Activated CD8-positive, alpha-beta memory T cell treated with anti-CD3 and anti-CD28 coated beads for 48 hours (primary cell): ENCODE measurements around the gene RAB38.

Source experiments
- DNase-seq, 3 experiments: peaks; one replicate each; pipeline ENCODE4 v3.0.0-alpha.2; 2020; ENCODE audit warnings: low read depth in 2 of 3, low spot score in 2 of 3

Gene RAB38

DNA sequence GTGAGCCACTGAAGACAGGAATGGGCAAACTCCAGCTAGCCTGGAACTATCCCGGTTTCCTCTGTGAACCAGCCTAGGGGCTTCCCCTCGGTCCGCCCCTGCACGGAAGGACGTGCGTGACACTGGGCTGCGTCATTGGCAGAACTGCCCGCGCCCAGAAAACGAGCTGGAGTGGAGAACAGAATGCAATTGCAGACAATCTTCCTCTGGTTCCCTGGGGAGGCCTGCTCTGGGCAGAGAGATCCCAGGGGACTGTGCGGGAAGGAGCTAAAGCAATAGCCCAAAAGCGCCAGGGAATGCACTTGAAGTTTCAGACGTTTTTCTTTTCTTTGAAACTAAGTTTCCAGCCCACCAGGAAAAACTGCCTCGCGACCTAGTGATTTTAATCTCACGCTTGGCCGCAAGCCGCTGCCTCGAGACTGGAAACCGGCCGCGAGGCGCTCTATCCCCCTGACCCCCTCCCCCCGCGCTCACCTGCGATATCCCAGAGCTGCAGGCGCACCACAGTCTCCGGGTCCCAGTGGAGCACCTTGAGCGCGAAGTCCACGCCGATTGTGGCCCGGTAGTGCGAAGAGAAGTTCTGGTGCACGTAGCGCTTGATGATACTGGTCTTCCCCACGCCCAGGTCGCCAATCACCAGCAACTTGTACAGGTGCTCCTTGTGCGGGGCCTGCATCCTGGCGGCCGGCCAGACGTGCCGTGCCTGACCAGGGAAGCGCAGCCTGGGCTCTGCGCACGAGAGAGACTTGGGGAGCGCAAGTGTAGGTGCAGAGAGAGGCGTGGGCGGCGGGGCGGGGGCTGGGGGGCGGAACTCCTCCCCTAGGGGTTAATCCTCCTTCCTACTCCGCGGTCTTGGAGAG, at the start of gene RAB38:
RAB38 (minus strand) TSS at position 735 of the 860 bp plus-strand sequence; CDS start at position 676, 59 bp downstream.
- peak; percentile 35 to 44 (median 43) for DNase-seq

DNA sequence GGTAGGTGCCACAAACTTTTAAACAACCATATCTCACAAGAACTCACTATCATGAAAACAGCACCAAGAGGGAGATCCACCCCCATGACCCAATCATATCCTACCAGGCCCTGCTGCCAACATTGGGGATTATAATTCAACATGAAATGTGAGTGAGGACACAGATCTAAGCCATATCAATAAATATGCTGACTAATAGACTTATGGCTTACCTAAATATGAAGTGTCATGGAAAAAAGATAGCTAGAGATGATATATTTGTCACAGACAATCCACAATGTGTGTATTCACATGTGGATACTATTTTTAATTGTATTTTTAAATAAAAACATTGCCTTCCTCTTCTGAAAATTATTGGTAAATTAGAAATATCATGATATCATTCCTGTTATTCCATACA, 38.2 kb upstream of the RAB38 start:
- DNase-seq = no peak

DNA sequence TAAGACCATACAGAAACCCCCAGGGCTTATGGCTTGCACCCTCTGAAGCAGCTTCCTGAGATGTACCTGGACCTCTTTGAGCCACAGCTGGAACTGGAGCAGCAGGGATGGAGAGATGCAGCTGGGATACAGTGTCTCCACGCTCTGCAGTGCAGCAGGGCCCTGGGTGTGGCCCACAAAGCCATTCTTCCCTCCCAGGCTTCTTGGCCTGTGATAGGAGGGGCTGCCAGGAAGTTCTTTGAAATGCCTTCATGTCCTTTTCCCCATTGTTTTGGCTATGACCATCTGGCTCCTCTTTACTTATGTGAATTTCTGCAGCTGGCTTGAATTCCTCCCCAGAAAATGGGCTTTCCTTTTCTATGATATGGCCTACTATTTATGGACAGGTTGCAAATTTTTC, 37.1 kb upstream of the RAB38 start:
- DNase-seq = no peak

DNA sequence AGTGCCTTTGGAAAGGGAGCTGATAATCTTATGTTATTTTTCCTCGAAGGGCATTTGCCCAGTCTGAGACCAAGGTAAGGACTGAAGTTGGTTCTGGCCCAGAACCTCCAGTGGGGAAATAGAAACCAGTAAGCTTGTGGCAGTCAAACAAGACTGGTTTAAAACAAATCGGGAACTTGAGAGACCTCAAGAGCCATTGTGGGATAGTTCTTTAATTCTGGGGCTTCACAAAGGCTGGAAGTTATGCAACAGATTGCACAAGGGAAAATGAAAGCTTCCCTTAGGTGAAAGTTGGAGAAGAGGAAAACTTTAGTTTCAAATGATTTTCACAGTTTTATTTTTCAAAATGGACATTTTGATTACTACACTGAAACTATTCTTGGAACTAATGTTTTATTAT, 33.5 kb upstream of the RAB38 start:
- DNase-seq = no peak

DNA sequence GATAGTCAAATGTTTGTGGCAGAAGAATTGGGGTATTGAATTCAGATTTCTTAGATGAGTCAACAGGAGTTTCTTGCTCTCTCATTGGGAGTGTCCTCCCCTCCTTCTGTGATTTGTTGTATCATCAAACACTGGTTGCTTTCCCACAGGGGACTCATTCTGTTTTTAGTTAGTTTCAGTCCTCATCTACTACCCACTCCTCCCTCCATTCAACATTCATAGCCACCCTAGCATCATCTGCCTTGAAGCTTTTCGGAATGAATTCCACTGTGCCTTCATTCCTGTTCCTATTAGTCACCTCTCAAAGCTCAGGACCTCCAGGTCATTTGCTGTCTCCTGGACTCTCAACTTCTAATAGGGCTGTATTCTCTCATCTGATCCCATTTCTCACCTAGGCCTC, 31.5 kb upstream of the RAB38 start:
- DNase-seq = no peak

DNA sequence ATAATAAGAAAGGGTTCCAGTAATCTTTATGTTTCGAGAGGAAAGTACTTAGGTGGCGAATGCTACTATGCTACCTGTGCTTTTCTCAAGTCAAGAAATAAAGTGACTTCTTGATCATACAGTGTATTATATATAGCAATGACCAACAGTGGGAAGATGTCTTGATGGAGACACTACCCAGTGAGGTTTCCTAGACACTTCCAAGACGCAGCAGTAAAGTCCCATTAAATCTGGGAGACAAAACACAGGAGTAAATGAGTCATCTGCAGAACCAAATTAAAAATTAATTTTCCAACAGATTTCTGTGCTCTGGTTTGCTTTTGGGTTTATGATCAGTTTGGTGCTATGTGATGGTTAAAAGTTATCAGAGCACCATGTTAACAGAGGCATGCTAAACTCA, 29.1 kb upstream of the RAB38 start:
- no peak for DNase-seq

DNA sequence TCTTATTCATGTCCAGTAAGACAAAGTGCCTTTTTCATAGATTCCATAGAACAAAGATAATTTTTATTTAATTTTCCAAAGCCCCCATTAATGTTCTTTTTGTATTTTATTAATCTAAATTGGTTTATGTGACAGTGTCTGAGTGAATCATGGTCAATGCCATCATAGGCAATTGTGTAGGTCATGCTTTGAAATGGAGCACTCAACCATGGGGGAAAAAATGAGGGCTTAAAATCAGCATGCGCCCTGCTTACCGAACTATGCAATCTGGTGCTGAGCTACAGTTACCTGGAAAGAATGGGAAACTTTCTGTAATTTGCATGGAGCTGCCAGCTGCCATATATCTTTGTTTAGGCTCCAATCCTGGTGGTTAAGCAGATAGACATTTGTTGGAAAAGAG, 28.4 kb upstream of the RAB38 start:
- no peak for DNase-seq

DNA sequence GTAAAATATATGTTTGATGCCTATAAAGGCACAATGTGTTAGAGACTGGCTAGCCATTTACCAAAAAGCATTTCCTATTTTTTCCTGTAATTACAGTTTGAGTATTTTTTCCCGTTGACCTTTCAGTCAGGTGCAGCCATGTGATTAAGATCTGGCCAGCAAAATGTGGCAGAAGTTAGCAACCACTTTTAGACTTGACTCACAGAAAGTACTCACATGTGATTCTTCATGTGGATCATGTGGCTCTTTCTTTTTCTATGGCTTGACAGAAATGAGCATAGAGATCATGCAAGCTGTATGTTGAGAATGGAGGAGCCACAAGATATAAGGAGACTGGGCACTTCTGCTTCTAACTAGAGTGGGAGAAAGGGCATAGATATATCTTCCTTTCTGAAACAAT, 27.3 kb upstream of the RAB38 start:
- no peak for DNase-seq

DNA sequence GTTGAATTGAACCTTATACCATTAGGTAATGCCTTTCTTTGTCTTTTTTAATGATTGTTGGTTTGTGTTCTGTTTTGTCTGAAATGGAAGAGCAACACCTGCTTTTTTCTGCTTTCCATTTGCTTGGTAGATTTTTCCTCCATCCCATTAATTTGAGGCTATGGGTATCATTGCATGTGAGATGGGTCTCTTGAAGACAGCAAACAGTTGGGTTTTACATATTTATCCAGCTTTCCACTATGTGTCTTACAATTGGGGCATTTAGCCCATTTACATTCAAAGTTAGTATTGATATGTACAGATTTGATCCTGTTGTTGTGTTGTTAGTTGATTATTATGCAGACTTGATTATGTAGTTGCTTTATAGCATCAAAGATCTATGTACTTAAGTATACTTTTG, 21.1 kb upstream of the RAB38 start:
- DNase-seq = no peak

DNA sequence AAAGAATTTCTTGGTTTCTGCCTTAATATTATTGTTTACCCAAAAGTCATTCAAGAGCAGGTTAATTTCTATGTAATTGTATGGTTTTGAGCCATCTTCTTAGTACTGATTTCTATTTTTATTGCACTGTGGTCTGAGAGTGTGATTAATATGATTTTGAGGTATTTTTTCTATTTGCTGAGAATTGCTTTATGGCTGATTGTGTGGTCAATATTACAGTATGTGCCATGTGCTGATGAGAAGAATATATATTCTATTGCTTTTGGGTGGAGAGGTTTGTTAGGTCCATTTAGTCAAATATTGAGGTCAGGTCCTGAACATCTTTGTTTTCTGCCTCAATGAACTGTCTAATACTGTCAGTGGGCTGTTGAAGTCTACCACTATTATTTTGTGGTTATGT, 20.7 kb upstream of the RAB38 start:
- DNase-seq = no peak

DNA sequence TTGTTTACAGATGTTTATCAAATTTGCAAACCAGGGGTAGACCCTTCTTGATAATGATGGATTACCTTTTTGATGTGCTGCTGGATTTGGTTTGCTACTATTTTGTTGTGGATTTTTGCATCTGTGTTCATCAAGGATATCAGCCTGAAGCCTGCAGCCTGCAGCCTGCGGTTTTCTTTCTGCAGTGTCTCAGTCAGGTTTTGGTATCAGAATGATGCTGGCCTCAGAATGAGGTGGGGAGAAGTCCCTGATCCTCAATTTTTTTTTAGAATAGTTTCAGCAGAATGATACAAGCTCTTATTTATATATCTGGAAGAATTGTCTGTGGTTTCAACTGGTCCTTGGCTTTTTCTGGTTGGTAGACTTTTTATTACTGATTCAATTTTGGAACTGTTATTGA, 19.7 kb upstream of the RAB38 start:
- no peak for DNase-seq

DNA sequence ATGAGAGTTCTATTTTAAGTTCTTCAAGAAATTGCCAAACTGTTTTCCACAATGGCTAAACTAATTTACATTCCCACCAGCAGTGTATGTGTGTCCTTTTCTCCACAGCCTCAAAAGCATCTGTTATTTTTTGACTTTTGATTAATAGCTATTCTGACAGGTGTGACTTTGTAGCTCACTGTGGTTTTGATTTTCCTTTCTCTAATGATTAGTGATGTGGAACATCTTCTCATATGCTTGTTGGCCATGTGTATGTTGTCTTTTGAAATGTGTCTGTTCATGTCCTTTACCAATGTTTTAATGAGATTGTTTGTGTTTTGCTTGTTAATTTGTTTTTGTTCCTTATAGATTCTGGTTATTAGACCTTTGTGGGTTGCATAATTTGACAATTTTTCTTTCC, 18.0 kb upstream of the RAB38 start:
- no peak for DNase-seq

DNA sequence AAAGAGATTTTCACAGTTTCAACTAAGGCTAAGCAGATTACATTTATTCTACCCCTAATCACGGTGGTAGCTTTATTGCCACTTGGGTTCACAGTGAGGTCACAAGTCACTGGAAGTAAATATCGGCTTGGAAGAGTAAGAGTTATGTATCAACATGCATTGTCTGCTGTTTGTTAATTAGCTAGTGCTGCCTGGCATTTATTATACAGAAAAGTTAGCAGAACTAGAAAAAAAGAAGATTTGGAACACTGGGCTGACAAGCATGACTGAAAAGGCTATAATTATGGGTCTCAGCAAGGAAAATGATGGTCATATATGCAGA, 13.7 kb upstream of the RAB38 start:
- DNase-seq = no peak

DNA sequence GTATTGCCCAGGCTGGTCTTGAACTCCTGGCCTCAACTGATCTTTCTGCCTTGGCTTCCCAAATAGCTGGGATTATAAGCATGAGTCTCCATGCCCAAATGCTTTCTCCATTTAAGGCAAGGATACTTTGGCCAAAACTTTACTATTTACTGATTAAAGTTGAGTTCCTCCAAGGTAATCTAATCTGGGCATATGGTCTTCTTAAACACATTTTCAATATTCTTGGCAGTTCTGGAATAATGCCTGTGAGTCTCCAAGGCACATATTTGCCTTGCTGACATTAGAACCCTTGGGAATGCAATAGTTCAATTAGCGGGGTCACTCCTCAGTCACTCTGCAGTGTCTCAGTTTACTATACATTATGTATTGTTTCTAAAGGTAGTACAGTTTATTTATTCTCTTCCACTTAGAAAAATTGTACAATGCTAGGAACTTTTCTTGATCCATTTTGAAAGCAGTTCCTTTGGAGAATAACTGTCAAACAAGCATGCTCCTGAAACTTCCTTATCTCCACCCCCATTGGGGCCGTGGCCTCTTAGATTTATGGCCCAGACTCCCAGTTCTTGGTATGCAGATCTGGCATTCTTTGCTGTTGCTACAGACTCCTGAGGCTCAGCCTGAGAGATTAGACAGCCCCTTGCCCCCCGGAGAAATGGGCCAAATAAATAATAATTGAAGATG, 13.1 kb upstream of the RAB38 start:
- no peak for DNase-seq

DNA sequence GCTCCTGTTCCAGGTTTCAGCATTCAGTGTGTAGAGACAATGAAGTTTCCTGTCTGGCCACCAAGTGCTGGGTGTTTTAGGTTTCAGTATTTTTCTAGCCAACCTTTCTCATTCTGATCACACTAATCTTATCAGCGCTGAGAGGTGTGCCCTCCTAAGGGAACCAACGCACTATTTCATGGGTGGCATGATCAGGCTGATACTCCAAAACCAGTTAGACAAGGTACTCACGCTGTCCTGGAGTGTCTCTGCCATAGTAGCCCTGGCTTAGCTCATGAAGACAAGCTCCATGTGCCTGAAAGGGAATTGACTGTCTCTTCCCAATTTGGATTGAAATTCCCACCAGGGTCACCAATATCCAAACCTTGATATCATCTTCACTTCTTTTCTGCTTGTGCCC, 8.0 kb upstream of the RAB38 start:
- no peak for DNase-seq

DNA sequence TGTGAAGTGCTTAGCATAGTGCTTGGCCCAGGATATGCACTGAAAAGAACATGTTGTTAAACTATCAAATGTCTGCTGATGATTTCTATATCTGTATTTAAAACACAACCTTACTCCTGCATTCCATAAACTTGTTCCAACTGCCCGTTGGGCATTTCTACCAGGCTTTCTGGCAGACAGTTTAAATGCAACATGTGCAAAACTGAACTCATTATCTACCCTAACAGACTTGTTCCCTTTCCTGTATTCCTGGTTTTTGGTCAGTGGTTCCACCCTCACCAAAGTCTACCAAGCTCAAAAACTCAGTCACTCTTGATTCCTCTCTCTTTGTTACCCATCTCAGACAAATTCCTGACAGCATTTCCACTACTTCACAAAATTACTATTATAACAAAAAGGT, 6.5 kb upstream of the RAB38 start:
- DNase-seq = no peak

DNA sequence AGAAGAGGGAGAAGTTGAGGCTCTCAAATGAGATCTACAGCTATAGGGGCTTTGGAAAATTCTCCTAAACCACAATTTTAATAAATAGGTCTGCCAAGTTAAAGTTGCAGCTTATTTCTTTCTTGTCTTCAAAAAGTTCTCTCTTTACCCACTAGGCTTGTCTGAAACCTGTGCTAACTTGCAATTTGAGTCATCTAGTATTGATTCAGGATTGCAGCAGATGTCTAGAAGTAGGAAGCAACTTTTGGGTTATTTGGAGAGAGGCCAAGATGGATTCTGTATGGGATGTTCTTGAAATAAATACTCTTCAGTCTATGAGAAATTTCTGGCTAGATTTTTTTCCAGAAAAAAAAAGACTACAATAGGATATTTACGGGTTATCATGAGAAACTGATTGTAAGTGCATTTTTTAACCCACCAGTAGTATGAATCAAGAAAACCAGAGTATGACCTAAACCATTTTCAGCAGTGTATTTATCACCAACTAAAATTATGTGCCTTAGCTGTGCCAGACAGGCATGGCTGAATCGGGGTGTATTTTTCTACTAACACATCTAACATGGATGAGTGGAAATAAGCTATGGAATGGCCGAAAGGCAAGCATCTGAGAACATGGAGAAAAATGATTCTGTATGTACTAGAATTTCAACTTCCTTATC, 4.9 kb upstream of the RAB38 start:
- no peak for DNase-seq

DNA sequence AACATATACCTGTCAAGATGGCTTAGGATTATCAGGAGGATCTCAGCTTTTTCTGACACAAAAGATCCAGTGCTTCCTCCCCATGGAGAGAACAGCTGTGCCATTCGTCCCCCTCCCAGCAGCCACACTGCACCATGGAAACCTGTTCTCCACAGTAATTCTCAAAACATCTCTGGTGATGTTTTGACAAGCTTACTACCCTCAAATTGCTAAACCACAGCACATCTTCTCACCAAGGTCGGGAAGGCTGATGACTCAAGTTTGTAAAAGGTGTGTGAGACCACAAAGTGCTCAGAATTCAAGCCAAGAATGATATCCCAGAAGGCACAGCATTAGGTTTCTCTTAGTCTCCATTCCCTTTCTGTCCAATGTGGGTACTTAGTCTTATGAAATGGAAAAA, 3.9 kb upstream of the RAB38 start:
- DNase-seq = no peak

DNA sequence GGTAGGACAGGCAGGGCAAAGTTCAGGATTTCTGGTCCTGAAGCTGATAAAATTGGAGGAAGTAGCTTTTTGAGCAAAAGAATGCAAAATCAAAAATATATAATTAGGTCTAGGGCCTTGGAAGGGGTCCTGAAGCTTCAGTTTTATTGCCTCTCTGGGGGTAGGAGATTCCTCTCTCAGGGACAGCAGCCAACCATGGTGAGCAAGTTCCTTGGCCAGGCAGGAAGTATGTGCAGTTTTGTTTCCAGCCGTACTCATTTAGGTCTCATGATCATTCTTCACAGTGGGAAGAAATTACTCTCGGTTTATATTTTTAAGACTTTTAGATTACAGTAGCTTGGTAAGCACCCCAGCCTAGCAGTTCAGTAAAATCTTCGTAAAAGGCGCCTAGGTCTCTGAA, 2.9 kb upstream of the RAB38 start:
- DNase-seq = no peak

DNA sequence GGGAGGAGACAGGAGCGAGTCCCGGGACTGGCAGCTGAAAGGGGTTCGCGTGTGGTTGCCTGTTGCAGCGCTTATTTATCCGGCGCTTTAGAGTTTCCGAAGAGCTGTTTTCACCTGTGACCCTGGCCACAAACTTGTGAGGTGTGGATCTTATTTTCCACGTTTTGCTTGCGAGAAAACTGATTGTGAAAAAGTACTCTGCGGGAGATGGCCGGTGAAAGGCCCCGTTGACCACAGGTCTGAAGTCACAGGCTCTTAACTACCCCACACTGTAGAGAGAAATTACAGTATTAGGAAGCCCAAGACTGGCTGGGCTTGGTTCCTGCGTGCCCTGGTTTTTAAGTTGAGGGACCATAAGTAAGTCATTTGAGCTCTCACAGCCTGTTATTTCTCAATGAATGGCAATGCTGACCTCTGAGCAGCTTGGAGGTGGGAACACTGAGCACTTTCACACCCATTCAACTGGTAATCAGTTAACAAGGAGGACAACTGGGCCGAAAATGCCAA, 379 bp upstream of the RAB38 start:
- DNase-seq = no peak

DNA sequence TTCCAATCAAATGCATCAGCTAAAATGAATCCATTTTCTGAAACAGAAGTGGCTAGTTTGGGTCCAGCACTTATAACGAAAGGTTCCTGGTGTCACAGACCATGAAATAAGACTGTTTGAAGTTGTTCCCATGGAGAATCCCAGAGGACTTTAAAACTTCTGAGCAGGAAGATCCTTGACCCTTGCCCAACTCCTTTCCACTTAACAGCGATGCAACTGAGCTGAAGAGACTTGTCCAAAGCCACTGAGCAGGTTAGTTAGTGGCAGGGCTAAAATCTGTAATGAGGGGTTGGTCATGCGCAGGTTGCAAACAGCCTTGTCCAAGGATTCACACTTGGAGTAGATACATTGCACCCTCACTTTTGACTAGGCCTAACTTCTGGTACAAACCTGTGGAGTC, 1.3 kb downstream of the RAB38 start:
- no peak for DNase-seq

DNA sequence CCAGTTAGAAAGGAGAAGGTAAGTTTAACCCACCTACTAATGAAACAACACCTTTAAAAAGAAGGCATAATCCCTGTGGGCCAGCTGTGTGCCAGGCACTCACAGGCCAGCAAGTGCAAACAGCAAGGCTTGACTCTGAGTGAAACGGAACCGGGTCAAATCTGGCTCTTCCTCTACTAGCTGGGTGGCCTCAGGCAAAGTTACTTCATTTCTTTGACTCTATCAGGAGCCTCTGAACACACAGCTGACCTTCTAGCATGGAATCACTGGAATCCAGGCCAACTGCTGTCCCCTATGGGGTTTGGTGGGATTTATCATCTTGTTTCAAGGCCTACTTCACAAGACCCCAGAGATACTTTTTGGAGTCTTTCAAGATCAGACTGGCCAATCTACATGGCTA, 3.3 kb downstream of the RAB38 start:
- DNase-seq = no peak
